Chondrocyte (in vitro differentiated cells): ENCODE measurements around the gene TMEM132C. TPM values are rescaled to one million over a fixed set of nuclear protein-coding genes. Genes with fewer than 3 reads are reported as not detected.

Experiments
- DNase-seq: peaks from one replicate; pipeline ENCODE4 v3.0.0; 2021; ENCODE audit warnings: mixed read lengths, low spot score
- H3K27ac Mint-ChIP-seq: one replicate; pipeline ENCODE4 v1.8.0; 2021; ENCODE audit warnings: mild to moderate bottlenecking, moderate library complexity, mixed read lengths; ENCODE audit not compliant: unreplicated experiment
- H3K27me3 Mint-ChIP-seq: 2 replicates; pipeline ENCODE4 v1.8.0; 2021; ENCODE audit warnings: low read depth, mixed read lengths
- H3K36me3 Mint-ChIP-seq: 2 replicates; pipeline ENCODE4 v1.8.0; 2021; ENCODE audit warnings: low read depth, mixed read lengths
- H3K4me1 Mint-ChIP-seq: 2 replicates; pipeline ENCODE4 v1.8.0; 2021; ENCODE audit warnings: low read depth, mild to moderate bottlenecking, mixed read lengths
- H3K4me3 Mint-ChIP-seq: one replicate; pipeline ENCODE4 v1.8.0; 2021; ENCODE audit warnings: mild to moderate bottlenecking, moderate library complexity, mixed read lengths; ENCODE audit not compliant: unreplicated experiment
- H3K9me3 Mint-ChIP-seq: 2 replicates; pipeline ENCODE4 v1.8.0; 2021; ENCODE audit warnings: low read depth, mixed read lengths
- CTCF ChIP-seq: fragments of 200-600 bp; sonication (generic); IDR thresholded peaks from 2 replicates; pipeline ENCODE4 v1.5.0; 2021; ENCODE audit warnings: antibody characterized with exemption, mild to moderate bottlenecking, moderate library complexity
- total RNA-seq: library from RNA; stranded (reverse); gene quantifications from 3 replicates; pipeline ENCODE4 v1.2.1, GENCODE V29; 2021

The TMEM132C gene
- total RNA-seq, 1 donor from 2014 or later: not detected

DNA sequence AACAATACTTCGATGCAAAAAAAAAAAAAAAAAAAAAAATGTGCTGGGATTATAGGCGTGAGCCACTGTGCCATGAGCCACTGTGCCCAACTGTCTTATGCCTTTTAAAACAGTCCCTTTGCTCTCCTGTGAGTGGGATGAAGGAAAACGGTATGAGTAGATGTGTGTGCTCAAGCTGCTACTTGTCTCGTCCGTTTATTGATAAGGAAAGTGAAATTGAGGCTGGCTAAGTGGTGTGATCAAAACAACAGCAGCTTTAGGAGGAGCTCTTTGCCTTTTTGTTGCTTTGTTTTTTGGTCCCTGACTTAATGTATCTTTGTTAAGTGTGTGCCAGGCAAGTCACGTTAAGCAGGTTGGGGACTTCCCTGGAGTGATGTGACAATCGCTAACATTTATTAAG is 275.9 kb downstream of the TMEM132C start:
- Mint-ChIP-seq H3K36me3 (no peaks in the 10 kb centered on the region), H3K27ac (no peak overlapping the region), H3K4me1 (no peaks in the 10 kb centered on the region), H3K4me3 (no peak overlapping the region), H3K27me3 (no peaks in the 10 kb centered on the region), H3K9me3 (peaks cover 16% of the 10 kb centered on the region)
- TF ChIP-seq CTCF: no peak
- DNase-seq: no peak

DNA sequence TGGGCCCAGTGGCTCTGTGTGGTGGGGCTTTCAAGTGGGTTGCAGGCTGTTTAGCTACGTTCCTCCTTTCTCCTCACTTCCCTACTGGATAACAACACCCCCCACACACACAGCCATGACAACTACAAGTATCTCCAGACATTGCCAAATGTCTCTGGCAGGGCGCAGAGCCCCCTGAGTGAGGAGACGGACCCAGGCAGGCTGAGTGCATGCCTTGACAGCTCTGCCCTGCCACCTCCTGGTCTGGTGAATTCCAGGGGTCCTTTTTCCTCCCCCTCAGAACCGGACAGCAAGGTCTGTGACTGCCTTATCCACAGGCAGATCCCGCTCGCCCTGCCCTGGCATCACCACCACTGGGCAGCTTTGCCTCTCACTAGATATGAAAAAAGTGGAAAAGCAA is 276.5 kb downstream of the TMEM132C start:
- Mint-ChIP-seq H3K27ac (no peak overlapping the region), H3K9me3 (peaks cover 20% of the 10 kb centered on the region), H3K4me3 (no peak overlapping the region), H3K36me3 (no peaks in the 10 kb centered on the region), H3K27me3 (no peaks in the 10 kb centered on the region), H3K4me1 (no peaks in the 10 kb centered on the region)
- TF ChIP-seq CTCF: no peak
- DNase-seq: no peak

DNA sequence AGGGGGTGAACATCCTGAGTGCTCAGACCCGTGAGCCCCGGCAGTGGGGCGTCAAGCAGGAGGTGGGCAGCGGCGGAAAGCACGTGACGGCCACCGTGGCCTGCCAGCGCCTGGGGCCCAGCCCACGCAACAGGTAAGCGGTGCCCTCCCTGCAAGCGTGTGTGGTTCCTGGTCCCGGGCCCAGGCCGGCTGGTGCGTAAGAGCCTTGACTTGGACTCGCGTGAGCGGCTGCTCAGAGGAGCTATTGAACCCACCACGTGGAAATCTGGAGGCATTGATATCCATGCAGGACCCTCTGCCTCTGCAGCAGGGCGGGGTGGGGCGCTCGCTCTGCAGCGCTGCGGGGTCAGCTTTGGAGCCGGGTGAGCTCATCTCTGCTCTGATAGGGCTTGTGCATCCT is 277.0 kb downstream of the TMEM132C start:
- no peak overlapping the region for H3K27ac Mint-ChIP-seq
- DNase-seq: no peak
- H3K9me3 Mint-ChIP-seq: peaks cover 15% of the 10 kb centered on the region
- H3K36me3 Mint-ChIP-seq: no peaks in the 10 kb centered on the region
- H3K4me1 Mint-ChIP-seq: no peaks in the 10 kb centered on the region
- H3K4me3 Mint-ChIP-seq: no peak overlapping the region
- no peak for TF ChIP-seq CTCF
- H3K27me3 Mint-ChIP-seq: no peaks in the 10 kb centered on the region

DNA sequence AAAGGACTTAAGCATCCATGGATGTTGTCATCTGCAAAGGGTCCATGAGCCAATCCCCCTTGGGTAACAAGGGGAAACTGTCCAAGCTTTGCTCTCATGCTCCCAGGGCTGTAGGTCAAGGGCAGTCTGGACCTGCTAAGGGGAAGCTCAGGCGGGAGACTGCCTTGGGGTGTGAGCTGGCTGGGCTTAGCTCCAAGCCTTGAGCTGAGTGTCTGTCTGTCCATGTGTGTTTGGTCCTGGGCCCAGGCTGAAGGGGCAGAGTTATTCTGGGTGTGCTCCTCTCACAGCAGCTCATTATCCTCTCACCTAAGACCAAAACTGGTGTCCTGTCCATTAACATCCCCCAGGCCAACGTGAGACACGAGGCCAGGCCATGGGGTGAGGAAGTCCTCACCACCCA is 282.0 kb downstream of the TMEM132C start:
- no peak for DNase-seq
- H3K27me3 Mint-ChIP-seq: no peaks in the 10 kb centered on the region
- no peak overlapping the region for H3K4me3 Mint-ChIP-seq
- H3K9me3 Mint-ChIP-seq: peaks cover 12% of the 10 kb centered on the region
- H3K4me1 Mint-ChIP-seq: no peaks in the 10 kb centered on the region
- H3K27ac Mint-ChIP-seq: no peak overlapping the region
- no peak for TF ChIP-seq CTCF
- H3K36me3 Mint-ChIP-seq: no peaks in the 10 kb centered on the region

GRCh38 chr12:128549601-128550218 is 282.7 kb downstream of the TMEM132C start:
- Mint-ChIP-seq H3K27me3 (no peaks in the 10 kb centered on the region), H3K27ac (no peak overlapping the region), H3K36me3 (no peaks in the 10 kb centered on the region), H3K9me3 (peaks cover 12% of the 10 kb centered on the region), H3K4me1 (no peaks in the 10 kb centered on the region), H3K4me3 (no peak overlapping the region)
- no peak for TF ChIP-seq CTCF
- no peak for DNase-seq
